SJCRH30 (cell line): ENCODE results near the gene SSTR5. TPM values are rescaled to one million over a fixed set of nuclear protein-coding genes. Genes with fewer than 3 reads are reported as not detected.

ENCODE experiments used
- DNase-seq, 2 experiments: peaks; one replicate each; pipeline ENCODE4 v3.0.0-alpha.2; 2015 to 2020
- H3K27ac ChIP-seq: fragments of 250-450 bp; sonication (Bioruptor Pico); 2 replicates; pipeline ENCODE4 v1.5.1; 2020; ENCODE audit warnings: mild to moderate bottlenecking, moderate library complexity
- H3K27me3 ChIP-seq: fragments of 250-450 bp; sonication (Bioruptor Pico); 2 replicates; pipeline ENCODE4 v1.5.1; 2020; ENCODE audit warnings: mild to moderate bottlenecking, moderate library complexity
- H3K36me3 ChIP-seq: fragments of 250-450 bp; sonication (Bioruptor Pico); 2 replicates; pipeline ENCODE4 v1.5.1; 2020; ENCODE audit warnings: mild to moderate bottlenecking, moderate library complexity
- H3K4me1 ChIP-seq: fragments of 250-450 bp; sonication (Bioruptor Pico); 2 replicates; pipeline ENCODE4 v1.5.1; 2020; ENCODE audit warnings: mild to moderate bottlenecking, moderate library complexity
- H3K4me3 ChIP-seq: fragments of 250-450 bp; sonication (Bioruptor Pico); 2 replicates; pipeline ENCODE4 v1.5.1; 2020; ENCODE audit warnings: mild to moderate bottlenecking, moderate library complexity
- H3K9me3 ChIP-seq: fragments of 250-450 bp; sonication (Bioruptor Pico); replicated peaks from 2 replicates; pipeline ENCODE4 v1.5.1; 2020; ENCODE audit warnings: mild to moderate bottlenecking, moderate library complexity
- total RNA-seq: library from RNA; depleted of rRNA; stranded (reverse); fragments of >200 nt; shearing (Covaris generic); gene quantifications from 2 replicates; pipeline ENCODE4 v1.2.3, GENCODE V29; 2014

Gene SSTR5
- total RNA-seq, 1 experiment from 2014 or later, result 3.7 TPM

DNA sequence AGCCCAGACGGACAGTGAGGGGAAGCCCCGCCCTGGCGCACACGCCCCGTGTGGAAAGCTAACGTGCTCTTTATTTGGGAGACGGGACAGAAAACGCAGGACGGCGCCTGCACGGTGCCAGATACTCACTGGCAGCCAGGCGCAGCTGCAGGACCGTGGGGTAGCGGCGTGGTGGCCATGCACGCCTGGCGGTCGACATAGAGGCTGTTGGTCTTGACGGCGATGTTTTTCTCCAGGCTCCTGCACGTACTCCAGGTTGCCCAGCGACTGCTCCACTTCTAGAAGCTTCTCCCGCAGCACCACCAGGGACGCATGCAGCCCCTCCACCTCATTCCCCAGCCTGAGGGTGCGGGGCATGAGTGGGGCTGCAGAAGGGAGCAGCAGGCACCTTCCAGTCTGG, 28.6 kb downstream of the SSTR5 start:
- Histone ChIP-seq H3K27me3 (peaks cover 8% of the 10 kb centered on the region; the same call in 1 of the 2 replicates), H3K27ac (no peak overlapping the region), H3K4me3 (no peak overlapping the region)

DNA sequence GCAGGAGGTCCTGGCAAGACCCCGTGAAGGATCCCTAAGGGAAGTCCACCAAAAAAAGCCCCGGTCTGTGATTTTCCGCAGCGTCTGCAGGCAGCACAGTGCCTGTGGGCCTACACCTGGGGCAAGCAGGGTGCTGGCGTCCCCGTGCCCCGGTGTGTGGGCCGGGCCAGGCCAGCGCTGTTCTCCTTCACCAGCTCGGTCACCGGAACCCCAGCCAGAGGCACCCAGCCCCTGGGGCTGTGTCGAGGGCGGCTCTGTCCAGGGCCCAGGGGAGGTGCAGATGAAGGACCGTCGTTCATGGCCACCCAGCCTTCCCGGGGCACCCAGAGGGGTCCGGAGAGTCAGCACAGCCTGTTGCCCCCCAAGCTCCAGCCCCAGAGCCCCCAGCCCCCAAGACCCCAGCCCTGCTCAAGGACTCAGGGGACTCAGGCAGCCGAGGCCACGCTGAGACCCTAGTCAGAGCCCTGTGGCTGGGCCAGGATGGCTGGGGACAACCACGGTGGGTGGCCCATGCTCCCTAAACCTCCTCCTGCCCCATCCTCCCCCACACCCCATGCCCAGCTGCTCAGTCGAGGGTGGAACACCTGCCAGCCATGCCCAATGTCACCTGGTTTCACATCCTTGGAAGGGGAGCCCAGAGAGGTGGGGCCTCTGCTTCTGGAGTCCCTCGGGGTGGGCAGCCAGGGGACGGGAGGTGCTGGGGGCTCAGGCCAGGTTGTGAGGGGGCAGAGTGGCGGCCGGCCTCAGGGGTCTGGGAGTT, 29.2 kb downstream of the SSTR5 start:
- peaks cover 28% of the 10 kb centered on the region for H3K4me1 ChIP-seq
- DNase-seq, result no peak
- no peak overlapping the region for H3K27ac ChIP-seq
- H3K9me3 ChIP-seq, result no peaks in the 10 kb centered on the region
- no peak overlapping the region for H3K4me3 ChIP-seq
- no peaks in the 10 kb centered on the region for H3K36me3 ChIP-seq
- peaks cover 7% of the 10 kb centered on the region; the same call in 1 of the 2 replicates for H3K27me3 ChIP-seq

More for the DNA sequence above, 28.6 kb downstream of the SSTR5 start:
- DNase-seq, result no peak
- Histone ChIP-seq H3K4me1 (peaks cover 28% of the 10 kb centered on the region), H3K9me3 (no peaks in the 10 kb centered on the region), H3K36me3 (no peaks in the 10 kb centered on the region)

DNA sequence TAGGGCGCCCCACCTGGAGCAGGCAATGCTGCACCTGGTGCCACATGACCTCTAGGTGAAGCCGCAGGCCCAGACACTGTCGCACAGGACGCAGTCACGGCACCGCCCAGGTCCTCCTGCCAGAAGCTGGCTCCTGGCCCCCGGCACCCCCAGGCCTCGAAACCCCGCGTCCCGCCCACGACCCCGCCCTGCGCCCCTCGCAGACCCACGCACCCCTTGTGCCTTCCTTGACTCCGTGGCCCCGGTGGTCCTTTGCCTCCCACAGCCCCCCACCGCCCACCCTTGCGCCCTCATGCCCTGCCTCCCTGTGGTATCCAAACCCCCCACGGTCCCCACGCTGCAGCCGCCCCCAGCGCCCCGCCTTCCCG, 29.8 kb downstream of the SSTR5 start:
- Histone ChIP-seq H3K4me1 (peaks cover 27% of the 10 kb centered on the region), H3K27ac (no peak overlapping the region), H3K36me3 (no peaks in the 10 kb centered on the region), H3K4me3 (no peak overlapping the region), H3K9me3 (no peaks in the 10 kb centered on the region), H3K27me3 (peaks cover 4% of the 10 kb centered on the region; the same call in 1 of the 2 replicates)
- no peak for DNase-seq

GRCh38 chr16:1102921-1103635, 30.5 kb downstream of the SSTR5 start:
- no peaks in the 10 kb centered on the region for H3K27me3 ChIP-seq
- peaks cover 24% of the 10 kb centered on the region for H3K4me1 ChIP-seq
- peak overlapping the region; percentile 71 for H3K27ac ChIP-seq
- peak; percentile 90 to 93 for DNase-seq
- H3K9me3 ChIP-seq, result no peaks in the 10 kb centered on the region
- H3K36me3 ChIP-seq, result no peaks in the 10 kb centered on the region
- H3K4me3 ChIP-seq, result peak overlapping the region; percentile 62

GRCh38 chr16:1103636-1103980, 31.1 kb downstream of the SSTR5 start:
- no peaks in the 10 kb centered on the region for H3K9me3 ChIP-seq
- no peaks in the 10 kb centered on the region for H3K27me3 ChIP-seq
- H3K27ac ChIP-seq, result peak overlapping the region; percentile 71
- H3K4me3 ChIP-seq, result peak overlapping the region; percentile 62
- DNase-seq, result peak; percentile 47 to 61
- H3K4me1 ChIP-seq, result peaks cover 25% of the 10 kb centered on the region
- H3K36me3 ChIP-seq, result no peaks in the 10 kb centered on the region

GRCh38 chr16:1105888-1106620, 33.5 kb downstream of the SSTR5 start:
- peak; percentile 74 to 77 for DNase-seq
- peaks cover 17% of the 10 kb centered on the region; the same call in 1 of the 2 replicates for H3K4me1 ChIP-seq

GRCh38 chr16:1106659-1107058, 34.1 kb downstream of the SSTR5 start:
- H3K27me3 ChIP-seq, result peaks cover 4% of the 10 kb centered on the region; the same call in 1 of the 2 replicates
- no peaks in the 10 kb centered on the region for H3K36me3 ChIP-seq
- DNase-seq, result no peak
- no peak overlapping the region for H3K27ac ChIP-seq
- no peaks in the 10 kb centered on the region for H3K9me3 ChIP-seq
- no peak overlapping the region for H3K4me3 ChIP-seq
- peaks cover 17% of the 10 kb centered on the region; the same call in 1 of the 2 replicates for H3K4me1 ChIP-seq

More at GRCh38 chr16:1105888-1106620, 33.5 kb downstream of the SSTR5 start:
- H3K27me3 ChIP-seq, result peaks cover 4% of the 10 kb centered on the region; the same call in 1 of the 2 replicates
- no peak overlapping the region for H3K27ac ChIP-seq
- H3K9me3 ChIP-seq, result no peaks in the 10 kb centered on the region
- H3K4me3 ChIP-seq, result no peak overlapping the region
- H3K36me3 ChIP-seq, result no peaks in the 10 kb centered on the region

GRCh38 chr16:1107141-1107540, 34.6 kb downstream of the SSTR5 start:
- Histone ChIP-seq H3K4me1 (peaks cover 15% of the 10 kb centered on the region; the same call in 1 of the 2 replicates), H3K4me3 (no peak overlapping the region), H3K36me3 (no peaks in the 10 kb centered on the region), H3K27ac (no peak overlapping the region), H3K27me3 (peaks cover 4% of the 10 kb centered on the region; the same call in 1 of the 2 replicates), H3K9me3 (no peaks in the 10 kb centered on the region)
- DNase-seq, result no peak

DNA sequence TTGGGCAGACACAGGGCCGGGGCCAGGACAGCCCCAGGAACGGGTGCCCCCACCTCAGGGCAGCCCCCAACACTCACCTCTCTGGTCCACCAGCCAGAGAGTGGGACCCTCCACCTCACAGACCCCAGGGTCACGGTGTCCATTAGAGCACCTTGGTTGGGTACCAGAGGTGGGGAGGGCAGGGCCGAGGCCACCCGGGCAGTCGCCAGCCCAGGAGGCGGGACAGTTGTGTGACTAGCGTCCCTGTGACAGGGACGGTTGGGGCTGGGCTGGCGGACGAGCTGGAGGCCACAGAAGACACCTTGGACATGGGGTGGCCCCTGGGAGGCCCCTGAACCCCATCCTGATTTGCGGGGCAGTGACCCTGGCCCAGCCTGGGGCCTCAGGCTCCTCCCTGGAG, 35.2 kb downstream of the SSTR5 start:
- DNase-seq, result no peak
- H3K27ac ChIP-seq, result no peak overlapping the region
- H3K27me3 ChIP-seq, result peaks cover 4% of the 10 kb centered on the region; the same call in 1 of the 2 replicates
- no peaks in the 10 kb centered on the region for H3K9me3 ChIP-seq
- H3K4me3 ChIP-seq, result no peak overlapping the region
- no peaks in the 10 kb centered on the region for H3K36me3 ChIP-seq
- H3K4me1 ChIP-seq, result peaks cover 15% of the 10 kb centered on the region; the same call in 1 of the 2 replicates

DNA sequence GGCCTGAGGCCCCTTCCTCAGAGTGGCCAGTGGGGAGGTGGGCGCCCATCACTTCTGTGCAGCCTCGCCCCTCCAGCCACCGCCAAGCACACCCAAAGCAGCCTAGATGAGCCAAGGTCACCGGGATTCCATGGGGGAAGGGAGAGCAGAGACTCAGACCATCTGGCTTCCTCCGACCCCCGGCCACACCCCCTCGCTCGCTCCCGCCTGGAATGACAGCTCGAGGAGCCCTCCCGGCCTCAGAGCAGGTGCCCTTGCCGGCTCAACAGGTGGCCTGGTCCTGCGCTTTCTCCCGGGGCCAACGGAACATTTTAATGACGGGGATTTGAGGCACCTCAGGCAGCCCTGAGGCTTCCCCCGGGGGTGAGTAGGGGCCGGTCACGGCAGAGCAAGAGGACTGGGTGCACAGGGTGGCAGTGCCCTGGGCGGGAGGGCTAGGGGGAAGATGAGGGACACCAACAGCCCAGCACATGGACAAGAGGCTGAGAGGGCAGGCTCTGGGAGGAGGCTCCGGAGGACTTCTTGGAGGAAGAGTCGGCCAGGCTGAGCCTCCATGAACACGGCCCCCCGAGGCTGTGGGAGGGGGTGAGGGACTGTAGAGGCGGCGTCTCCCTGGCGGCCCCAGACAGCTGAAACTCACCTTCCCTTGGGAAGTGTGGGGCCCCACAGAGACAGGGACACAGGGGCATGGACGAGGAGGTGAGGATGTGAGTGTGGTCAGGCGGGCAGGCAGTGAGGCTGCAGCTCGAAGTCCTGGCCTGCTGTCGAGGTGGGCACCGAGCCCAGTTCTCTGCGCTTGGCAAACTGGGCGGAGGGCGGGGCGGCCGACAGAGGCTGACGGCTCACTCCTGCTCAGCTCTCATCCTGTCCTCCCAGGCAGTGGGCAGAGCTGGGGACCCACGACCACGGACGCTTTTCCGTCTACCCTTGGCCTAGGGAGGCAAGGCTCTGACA, 36.0 kb downstream of the SSTR5 start:
- Histone ChIP-seq H3K36me3 (no peaks in the 10 kb centered on the region), H3K27me3 (peaks cover 4% of the 10 kb centered on the region; the same call in 1 of the 2 replicates), H3K4me3 (no peak overlapping the region), H3K9me3 (no peaks in the 10 kb centered on the region), H3K4me1 (peaks cover 15% of the 10 kb centered on the region; the same call in 1 of the 2 replicates), H3K27ac (no peak overlapping the region)
- peak; percentile 74 to 75 for DNase-seq

GRCh38 chr16:1109648-1110047, 37.1 kb downstream of the SSTR5 start:
- peak in 1 of 2 experiments; percentile 9 for DNase-seq
- H3K27ac ChIP-seq, result no peak overlapping the region
- no peaks in the 10 kb centered on the region for H3K36me3 ChIP-seq
- peaks cover 8% of the 10 kb centered on the region for H3K27me3 ChIP-seq
- no peak overlapping the region for H3K4me3 ChIP-seq
- H3K4me1 ChIP-seq, result peaks cover 11% of the 10 kb centered on the region; the same call in 1 of the 2 replicates
- no peaks in the 10 kb centered on the region for H3K9me3 ChIP-seq

GRCh38 chr16:1112506-1113184, 40.1 kb downstream of the SSTR5 start:
- Histone ChIP-seq H3K36me3 (no peaks in the 10 kb centered on the region), H3K4me3 (no peak overlapping the region), H3K27me3 (peaks cover 23% of the 10 kb centered on the region), H3K4me1 (peaks cover 11% of the 10 kb centered on the region; the same call in 1 of the 2 replicates), H3K27ac (no peak overlapping the region), H3K9me3 (no peaks in the 10 kb centered on the region)
- peak in 1 of 2 experiments; percentile 12 for DNase-seq

GRCh38 chr16:1113489-1113888, 40.9 kb downstream of the SSTR5 start:
- DNase-seq, result peak in 1 of 2 experiments; percentile 17
- H3K27ac ChIP-seq, result no peak overlapping the region
- peaks cover 25% of the 10 kb centered on the region for H3K27me3 ChIP-seq
- H3K36me3 ChIP-seq, result no peaks in the 10 kb centered on the region
- H3K4me3 ChIP-seq, result no peak overlapping the region
- H3K4me1 ChIP-seq, result peaks cover 4% of the 10 kb centered on the region; the same call in 1 of the 2 replicates
- no peaks in the 10 kb centered on the region for H3K9me3 ChIP-seq
